D721Med (cell line): Measurements from ENCODE around the gene IL17RE.
"Not testable (repeated sequence)": the region's sequence is repeated elsewhere in the genome, so short reads cannot be mapped to it uniquely, and the experiment has no call there.

Source experiments
- DNase-seq: peaks from one replicate; pipeline ENCODE4 v3.0.0; 2011; ENCODE audit warnings: low spot score; ENCODE audit not compliant: insufficient read length
- FAIRE-seq: peaks from 2 replicates; lab custom pipeline; 2011; peaks lifted over from hg19 to GRCh38; lab: Jason Lieb, UNC
- CTCF ChIP-seq: IDR thresholded peaks from 2 replicates; pipeline ENCODE4 v1.5.1; 2012; ENCODE audit warnings: mild to moderate bottlenecking, control low read depth; ENCODE audit not compliant: insufficient read depth; ENCODE audit errors: missing control alignments

Gene IL17RE

GRCh38 chr3:9902372-9903237 lies at the start of gene IL17RE:
Gene IL17RE (plus strand): TSS chr3:9902848. CDS start chr3:9902933, 85 bp downstream.
- TF ChIP-seq CTCF, result no peak
- DNase-seq (no peak), FAIRE-seq (no peak)

- not testable (repeated sequence) for FAIRE-seq, DNase-seq
These were observed 48.2 kb upstream of the IL17RE start for GRCh38 chr3:9854291-9854940.

- no peak for TF ChIP-seq CTCF
- FAIRE-seq (no peak), DNase-seq (no peak)
These were observed 47.1 kb upstream of the IL17RE start for GRCh38 chr3:9855594-9855993.

- DNase-seq (no peak), FAIRE-seq (no peak)
- no peak for TF ChIP-seq CTCF
These were observed 43.1 kb upstream of the IL17RE start for GRCh38 chr3:9859530-9860025.

- DNase-seq (no peak), FAIRE-seq (no peak)
These were observed 41.4 kb upstream of the IL17RE start for GRCh38 chr3:9861201-9861600.

GRCh38 chr3:9861626-9862130 lies 41.0 kb upstream of the IL17RE start:
- no peak for DNase-seq
- no peak for FAIRE-seq
- TF ChIP-seq CTCF, result no peak

More at GRCh38 chr3:9861201-9861600, 41.4 kb upstream of the IL17RE start:
- TF ChIP-seq CTCF, result no peak

GRCh38 chr3:9862391-9863057 lies 40.1 kb upstream of the IL17RE start:
- no peak for FAIRE-seq
- TF ChIP-seq CTCF, result no peak
- DNase-seq, result no peak
